Coronary artery (tissue), 2 donors: Measurements from ENCODE around the gene CALML4.

ENCODE experiments used
- DNase-seq: peaks from one replicate; pipeline ENCODE4 v3.0.0-alpha.2; 2017; ENCODE audit warnings: low spot score
- H3K27ac ChIP-seq, 2 donors: fragments of 200-600 bp; sonication (generic); one replicate each; pipeline ENCODE4 v1.5.1; 2016 to 2019
- H3K4me3 ChIP-seq: fragments of 200-600 bp; sonication (generic); 2 replicates; pipeline ENCODE4 v1.5.1; 2016; ENCODE audit warnings: mild to moderate bottlenecking, moderate library complexity
- TF ChIP-seq, protein P1 (sequence below): fragments of 200-600 bp; sonication (generic); IDR thresholded peaks from one replicate; pipeline ENCODE4 v1.5.1; 2019; ENCODE audit warnings: antibody characterized with exemption

Gene CALML4

DNA sequence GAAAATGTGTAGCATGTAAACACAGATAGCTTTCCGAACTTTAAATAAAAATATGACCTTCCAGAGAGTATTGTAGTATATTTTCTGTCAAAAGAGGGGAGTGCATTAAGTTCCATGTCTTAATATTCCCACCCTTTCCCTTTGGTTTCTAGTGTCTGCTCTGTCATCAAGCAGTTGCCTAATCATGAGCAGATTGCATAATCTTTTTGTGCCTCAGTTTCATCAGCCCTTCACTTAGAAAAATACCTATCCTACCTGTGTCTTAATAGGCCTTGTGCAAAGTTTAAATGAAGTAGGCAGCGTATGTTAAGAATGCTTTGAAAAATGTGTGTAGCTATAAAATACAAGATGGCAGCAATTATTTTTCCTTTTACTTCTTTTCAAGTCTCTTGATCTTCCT lies 52.8 kb downstream of the CALML4 start:
- H3K4me3 ChIP-seq, result no peak overlapping the region
- H3K27ac ChIP-seq, result no peak overlapping the region
- DNase-seq, result no peak
- TF ChIP-seq, protein P1, sequence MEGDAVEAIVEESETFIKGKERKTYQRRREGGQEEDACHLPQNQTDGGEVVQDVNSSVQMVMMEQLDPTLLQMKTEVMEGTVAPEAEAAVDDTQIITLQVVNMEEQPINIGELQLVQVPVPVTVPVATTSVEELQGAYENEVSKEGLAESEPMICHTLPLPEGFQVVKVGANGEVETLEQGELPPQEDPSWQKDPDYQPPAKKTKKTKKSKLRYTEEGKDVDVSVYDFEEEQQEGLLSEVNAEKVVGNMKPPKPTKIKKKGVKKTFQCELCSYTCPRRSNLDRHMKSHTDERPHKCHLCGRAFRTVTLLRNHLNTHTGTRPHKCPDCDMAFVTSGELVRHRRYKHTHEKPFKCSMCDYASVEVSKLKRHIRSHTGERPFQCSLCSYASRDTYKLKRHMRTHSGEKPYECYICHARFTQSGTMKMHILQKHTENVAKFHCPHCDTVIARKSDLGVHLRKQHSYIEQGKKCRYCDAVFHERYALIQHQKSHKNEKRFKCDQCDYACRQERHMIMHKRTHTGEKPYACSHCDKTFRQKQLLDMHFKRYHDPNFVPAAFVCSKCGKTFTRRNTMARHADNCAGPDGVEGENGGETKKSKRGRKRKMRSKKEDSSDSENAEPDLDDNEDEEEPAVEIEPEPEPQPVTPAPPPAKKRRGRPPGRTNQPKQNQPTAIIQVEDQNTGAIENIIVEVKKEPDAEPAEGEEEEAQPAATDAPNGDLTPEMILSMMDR, result no peak

DNA sequence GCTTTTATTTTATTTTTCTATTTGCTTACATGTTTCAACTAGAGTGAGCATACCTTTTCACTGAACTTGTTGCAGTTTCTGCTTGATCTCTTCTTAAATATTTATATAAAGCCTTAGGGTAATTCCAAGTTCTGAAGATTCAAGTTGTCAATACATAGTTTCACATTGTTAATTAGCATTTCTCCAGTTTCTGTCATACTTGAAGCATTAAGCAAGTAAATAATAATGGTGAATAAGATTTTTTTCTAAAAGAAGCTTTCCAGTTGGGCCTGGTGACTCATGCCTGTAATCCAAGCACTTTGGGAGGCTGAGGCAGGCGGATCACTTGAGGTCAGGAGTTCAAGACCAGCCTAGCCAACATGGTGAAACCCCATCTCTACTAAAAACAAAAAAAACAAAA lies 53.9 kb downstream of the CALML4 start:
- TF ChIP-seq, protein P1, result no peak
- H3K27ac ChIP-seq, result no peak overlapping the region

DNA sequence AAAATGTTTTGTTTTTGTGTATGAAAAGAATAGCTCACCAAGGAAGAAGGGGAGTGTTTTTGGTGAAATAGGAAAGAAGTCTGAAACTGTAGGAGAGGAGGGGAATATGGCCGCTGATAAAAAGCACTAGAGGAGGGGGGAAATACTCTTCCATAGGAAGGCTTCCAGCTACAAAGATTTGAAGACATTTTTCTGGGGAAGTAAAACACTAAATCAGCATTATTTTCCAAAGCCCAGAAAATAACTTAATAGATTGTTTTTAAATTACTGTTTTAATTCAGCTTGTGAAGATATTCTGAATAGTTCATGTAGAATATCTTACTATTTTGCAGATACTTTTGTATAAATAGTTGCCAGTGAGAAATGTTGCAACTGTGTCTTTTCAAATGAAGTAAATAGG lies 54.9 kb downstream of the CALML4 start:
- no peak overlapping the region for H3K27ac ChIP-seq
- no peak for DNase-seq
- H3K4me3 ChIP-seq, result no peak overlapping the region
- TF ChIP-seq, protein P1, result no peak

More for the DNA sequence above, 53.9 kb downstream of the CALML4 start:
- no peak overlapping the region for H3K4me3 ChIP-seq
- no peak for DNase-seq

DNA sequence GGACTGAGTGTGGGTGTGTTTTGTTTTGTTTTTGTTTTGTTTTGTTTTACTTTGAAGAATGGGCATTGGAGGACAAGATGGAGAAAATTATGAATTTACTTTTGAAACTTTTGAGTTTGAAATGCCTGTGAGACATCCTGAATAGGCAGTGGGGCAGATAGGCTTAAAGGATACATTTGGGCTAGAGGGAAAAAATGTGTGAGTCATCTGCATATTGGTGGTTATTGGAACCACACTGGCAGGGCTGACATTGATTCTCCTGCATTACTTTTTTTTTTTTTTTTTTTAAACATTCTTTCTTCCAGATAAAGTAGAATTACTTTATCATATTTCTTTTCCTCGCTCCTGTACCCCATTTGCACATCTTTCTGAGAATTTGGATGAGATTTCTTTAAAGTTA lies 56.1 kb downstream of the CALML4 start:
- H3K4me3 ChIP-seq, result no peak overlapping the region
- DNase-seq, result no peak
- TF ChIP-seq, protein P1, result no peak
- no peak overlapping the region for H3K27ac ChIP-seq

DNA sequence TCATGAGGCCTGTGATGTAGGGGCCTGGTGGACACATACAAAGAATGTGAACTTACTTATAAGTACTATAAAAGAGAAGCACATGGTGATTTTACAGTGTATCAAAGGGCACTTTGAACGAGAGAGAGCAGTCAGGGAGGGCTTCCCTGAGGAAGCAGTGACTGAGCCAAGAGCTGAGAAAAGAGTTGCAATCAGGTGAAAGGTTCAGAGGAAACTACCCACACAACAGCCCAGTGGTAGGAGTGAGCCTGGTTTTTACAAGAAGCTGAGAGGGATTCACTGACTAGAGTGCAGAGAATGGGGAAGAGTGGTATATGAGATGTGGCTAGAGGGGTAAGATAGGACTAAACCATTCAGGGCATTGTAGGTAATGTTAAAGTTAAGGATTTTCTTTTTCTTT lies 57.1 kb downstream of the CALML4 start:
- TF ChIP-seq, protein P1, result no peak
- Histone ChIP-seq H3K4me3 (no peak overlapping the region), H3K27ac (no peak overlapping the region)
- no peak for DNase-seq

DNA sequence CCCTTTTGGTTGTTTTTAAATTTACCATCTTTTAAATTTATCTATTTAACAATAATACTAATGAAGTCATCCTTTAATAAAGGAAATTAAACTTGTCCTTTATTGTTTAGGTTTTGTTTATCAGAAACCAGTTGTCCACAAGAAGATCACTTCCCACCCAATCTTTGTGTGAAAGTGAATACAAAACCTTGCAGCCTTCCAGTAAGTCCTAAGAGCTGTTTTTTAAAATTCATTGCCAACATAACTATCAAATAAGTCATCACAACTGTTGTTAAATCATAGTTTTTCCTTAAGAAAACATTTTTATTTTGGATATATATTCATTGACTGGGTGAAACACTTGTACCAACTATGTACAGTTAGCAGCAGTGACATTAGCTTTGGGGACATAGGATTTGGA lies 59.4 kb downstream of the CALML4 start:
- no peak for DNase-seq
- Histone ChIP-seq H3K27ac (no peak overlapping the region), H3K4me3 (no peak overlapping the region)
- TF ChIP-seq, protein P1, result no peak

DNA sequence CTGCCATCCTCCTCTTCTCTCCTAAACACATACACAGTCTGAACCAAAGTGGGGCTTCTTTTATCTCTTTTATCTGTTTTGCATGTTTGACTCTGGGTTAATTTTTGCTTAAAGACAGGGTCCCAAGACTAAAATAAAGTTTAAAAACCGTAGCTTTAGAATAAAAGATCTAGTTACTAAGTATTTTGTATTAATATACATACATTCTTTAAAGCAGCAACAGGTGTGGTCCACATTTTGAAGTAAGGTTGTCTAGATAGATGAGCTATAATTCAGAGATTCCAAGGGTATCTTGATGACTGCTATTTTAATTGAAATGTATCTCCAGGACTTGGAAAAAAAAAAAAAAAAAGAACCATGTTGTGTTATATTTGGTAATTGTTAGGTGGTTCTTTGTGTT lies 61.3 kb downstream of the CALML4 start:
- Histone ChIP-seq H3K27ac (no peak overlapping the region), H3K4me3 (no peak overlapping the region)
- DNase-seq, result no peak
- TF ChIP-seq, protein P1, result no peak
